ENCODE results near the gene HMCN2. TPM values are rescaled to one million over a fixed set of nuclear protein-coding genes. Genes with fewer than 3 reads are reported as not detected.

HMCN2 gene
- total and polyA plus RNA-seq, 2 experiments from 2014 or later, result not detected

GRCh38 chr9:130360672-130361071 is 95.1 kb downstream of the HMCN2 start:
- H3K9me3 ChIP-seq (ENCODE audit: low read depth), result no peaks in the 10 kb centered on the region
- H3F3A ChIP-seq (ENCODE audit: insufficient read depth), result no peaks in the 10 kb centered on the region
- H3K4me3 ChIP-seq, result no peak overlapping the region
- H3K79me2 ChIP-seq (ENCODE audit: insufficient read depth), result no peaks in the 10 kb centered on the region
- H3K9me2 ChIP-seq (ENCODE audit: insufficient read depth), result no peaks in the 10 kb centered on the region
- no peak for TF ChIP-seq EZH2phosphoT487 (IDR thresholded peaks at IDR 0.05; ENCODE audit: insufficient read depth, low read depth)
- TF ChIP-seq EZH2 (IDR thresholded peaks at IDR 0.05; ENCODE audit: insufficient read depth, poor library complexity, severe bottlenecking), result no peak
- no peak overlapping the region for H3K4me2 ChIP-seq (ENCODE audit: unreplicated experiment)
- in situ Hi-C loops (cut with MboI), result no loop called here
- H3K27me3 ChIP-seq (replicated peaks; ENCODE audit: insufficient read depth), result peaks cover 6% of the 10 kb centered on the region; the same call in 1 of the 2 replicates
- no peak for DNase-seq
- no peak overlapping the region for H3K9ac ChIP-seq
- no peak overlapping the region for H3K27ac ChIP-seq
- H2AFZ ChIP-seq, result no peak overlapping the region
- WGBS, 2 experiments (ENCODE audit: low coverage in 1 of 2, low lambda C conversion rate in 2 of 2, missing lambda C conversion rate in 2 of 2), result 64 to 67% methylated on average over 1 of the region's 1 CpG
- H4K20me1 ChIP-seq (ENCODE audit: insufficient read depth), result no peaks in the 10 kb centered on the region
- no peaks in the 10 kb centered on the region for H3K4me1 ChIP-seq (ENCODE audit: insufficient read depth)
- H3K36me3 ChIP-seq (ENCODE audit: low read depth), result no peaks in the 10 kb centered on the region

- TF ChIP-seq EZH2 (IDR thresholded peaks at IDR 0.05; ENCODE audit: insufficient read depth, poor library complexity, severe bottlenecking) (no peak), EZH2phosphoT487 (IDR thresholded peaks at IDR 0.05; ENCODE audit: insufficient read depth, low read depth) (no peak)
- Histone ChIP-seq H3K9me3 (ENCODE audit: low read depth) (no peaks in the 10 kb centered on the region), H3K4me1 (ENCODE audit: insufficient read depth) (no peaks in the 10 kb centered on the region), H3K79me2 (ENCODE audit: insufficient read depth) (no peaks in the 10 kb centered on the region), H3K4me3 (no peak overlapping the region), H3K4me2 (ENCODE audit: unreplicated experiment) (no peak overlapping the region), H2AFZ (no peak overlapping the region), H3K36me3 (ENCODE audit: low read depth) (no peaks in the 10 kb centered on the region), H3F3A (ENCODE audit: insufficient read depth) (no peaks in the 10 kb centered on the region), H3K9ac (no peak overlapping the region), H3K27me3 (replicated peaks; ENCODE audit: insufficient read depth) (peaks cover 6% of the 10 kb centered on the region; the same call in 1 of the 2 replicates), H3K27ac (no peak overlapping the region), H4K20me1 (ENCODE audit: insufficient read depth) (no peaks in the 10 kb centered on the region), H3K9me2 (ENCODE audit: insufficient read depth) (no peaks in the 10 kb centered on the region)
- WGBS, 2 experiments (ENCODE audit: low coverage in 1 of 2, low lambda C conversion rate in 2 of 2, missing lambda C conversion rate in 2 of 2), result 55 to 67% methylated on average over 9 of the region's 9 CpGs
- no peak for DNase-seq
- in situ Hi-C loops (cut with MboI), result no loop called here
Measured at GRCh38 chr9:130361873-130362362, 96.4 kb downstream of the HMCN2 start.

GRCh38 chr9:130362691-130363090 is 97.1 kb downstream of the HMCN2 start:
- peaks cover 6% of the 10 kb centered on the region; the same call in 1 of the 2 replicates for H3K27me3 ChIP-seq (replicated peaks; ENCODE audit: insufficient read depth)
- no peak overlapping the region for H2AFZ ChIP-seq
- H3K27ac ChIP-seq, result no peak overlapping the region
- H3K36me3 ChIP-seq (ENCODE audit: low read depth), result no peaks in the 10 kb centered on the region
- no peak overlapping the region for H3K4me2 ChIP-seq (ENCODE audit: unreplicated experiment)
- H3F3A ChIP-seq (ENCODE audit: insufficient read depth), result no peaks in the 10 kb centered on the region
- H3K4me1 ChIP-seq (ENCODE audit: insufficient read depth), result no peaks in the 10 kb centered on the region
- in situ Hi-C loops (cut with MboI), result no loop called here
- WGBS, 2 experiments (ENCODE audit: low coverage in 1 of 2, low lambda C conversion rate in 2 of 2, missing lambda C conversion rate in 2 of 2), result 82 to 84% methylated on average over 11 to 13 of the region's 13 CpGs
- no peaks in the 10 kb centered on the region for H3K79me2 ChIP-seq (ENCODE audit: insufficient read depth)
- H3K4me3 ChIP-seq, result no peak overlapping the region
- no peak for TF ChIP-seq EZH2 (IDR thresholded peaks at IDR 0.05; ENCODE audit: insufficient read depth, poor library complexity, severe bottlenecking)
- no peak for TF ChIP-seq EZH2phosphoT487 (IDR thresholded peaks at IDR 0.05; ENCODE audit: insufficient read depth, low read depth)
- H4K20me1 ChIP-seq (ENCODE audit: insufficient read depth), result no peaks in the 10 kb centered on the region
- no peaks in the 10 kb centered on the region for H3K9me2 ChIP-seq (ENCODE audit: insufficient read depth)
- no peaks in the 10 kb centered on the region for H3K9me3 ChIP-seq (ENCODE audit: low read depth)
- DNase-seq, result no peak
- no peak overlapping the region for H3K9ac ChIP-seq

- TF ChIP-seq EZH2 (IDR thresholded peaks at IDR 0.05; ENCODE audit: insufficient read depth, poor library complexity, severe bottlenecking) (no peak), EZH2phosphoT487 (IDR thresholded peaks at IDR 0.05; ENCODE audit: insufficient read depth, low read depth) (no peak)
- Histone ChIP-seq H3K9ac (no peak overlapping the region), H3F3A (ENCODE audit: insufficient read depth) (no peaks in the 10 kb centered on the region), H3K4me1 (ENCODE audit: insufficient read depth) (no peaks in the 10 kb centered on the region), H2AFZ (no peak overlapping the region), H3K9me3 (ENCODE audit: low read depth) (no peaks in the 10 kb centered on the region), H3K27ac (no peak overlapping the region), H3K79me2 (ENCODE audit: insufficient read depth) (no peaks in the 10 kb centered on the region), H4K20me1 (ENCODE audit: insufficient read depth) (no peaks in the 10 kb centered on the region), H3K27me3 (replicated peaks; ENCODE audit: insufficient read depth) (peaks cover 6% of the 10 kb centered on the region; the same call in 1 of the 2 replicates), H3K4me2 (ENCODE audit: unreplicated experiment) (no peak overlapping the region), H3K4me3 (no peak overlapping the region), H3K9me2 (ENCODE audit: insufficient read depth) (no peaks in the 10 kb centered on the region), H3K36me3 (ENCODE audit: low read depth) (no peaks in the 10 kb centered on the region)
- in situ Hi-C loops (cut with MboI), result no loop called here
- WGBS, 2 experiments (ENCODE audit: low coverage in 1 of 2, low lambda C conversion rate in 2 of 2, missing lambda C conversion rate in 2 of 2), result 65 to 70% methylated on average over 9 of the region's 9 CpGs
- no peak for DNase-seq
Measured at GRCh38 chr9:130363755-130364404, 98.3 kb downstream of the HMCN2 start.

Data from GM23248 (cell line).